ENCODE measurements around the gene KLK5. TPM values are rescaled to one million over a fixed set of nuclear protein-coding genes. Genes with fewer than 3 reads are reported as not detected.

KLK5 gene
- polyA plus RNA-seq, 2 of the 4 experiments (the other 2 are of a cell fraction): not detected

GRCh38 chr19:50924586-50924985 lies 28.3 kb downstream of the KLK5 start:
- no peaks in the 10 kb centered on the region for H3K9me3 ChIP-seq
- WGBS (ENCODE audit: missing lambda C conversion rate): 42% methylated on average over 6 of the region's 6 CpGs
- ChIA-PET POLR2A (no interaction called here), CTCF (interaction anchor here (0.5 to 13.0 kb wide), 11 partner anchors 19 to 556 kb away, joined by 3 to 121 read pairs (median 19); partner anchors contain the start of genes ACP4 and CLEC11A)
- ATAC-seq (no peak), FAIRE-seq (no peak), DNase-seq (ENCODE audit: low read depth in 1 of 2, low spot score in 1 of 2) (no peak)
- no peak for TF ChIP-seq EHF (CRISPR knock-in tag; IDR thresholded peaks at IDR 0.05)
- TF ChIP-seq, protein P1, sequence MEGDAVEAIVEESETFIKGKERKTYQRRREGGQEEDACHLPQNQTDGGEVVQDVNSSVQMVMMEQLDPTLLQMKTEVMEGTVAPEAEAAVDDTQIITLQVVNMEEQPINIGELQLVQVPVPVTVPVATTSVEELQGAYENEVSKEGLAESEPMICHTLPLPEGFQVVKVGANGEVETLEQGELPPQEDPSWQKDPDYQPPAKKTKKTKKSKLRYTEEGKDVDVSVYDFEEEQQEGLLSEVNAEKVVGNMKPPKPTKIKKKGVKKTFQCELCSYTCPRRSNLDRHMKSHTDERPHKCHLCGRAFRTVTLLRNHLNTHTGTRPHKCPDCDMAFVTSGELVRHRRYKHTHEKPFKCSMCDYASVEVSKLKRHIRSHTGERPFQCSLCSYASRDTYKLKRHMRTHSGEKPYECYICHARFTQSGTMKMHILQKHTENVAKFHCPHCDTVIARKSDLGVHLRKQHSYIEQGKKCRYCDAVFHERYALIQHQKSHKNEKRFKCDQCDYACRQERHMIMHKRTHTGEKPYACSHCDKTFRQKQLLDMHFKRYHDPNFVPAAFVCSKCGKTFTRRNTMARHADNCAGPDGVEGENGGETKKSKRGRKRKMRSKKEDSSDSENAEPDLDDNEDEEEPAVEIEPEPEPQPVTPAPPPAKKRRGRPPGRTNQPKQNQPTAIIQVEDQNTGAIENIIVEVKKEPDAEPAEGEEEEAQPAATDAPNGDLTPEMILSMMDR (IDR thresholded peaks at IDR 0.05): no peak
- TF ChIP-seq JUNB (IDR thresholded peaks at IDR 0.05): no peak
- no peak for TF ChIP-seq POLR2AphosphoS2 (conservative IDR thresholded peaks at IDR 0.05; ENCODE audit: low read length)
- TF ChIP-seq CEBPB (IDR thresholded peaks at IDR 0.05): no peak
- no peak for TF ChIP-seq SREBF2 (IDR thresholded peaks at IDR 0.05)
- no peak for TF ChIP-seq GATA3 (IDR thresholded peaks at IDR 0.05; ENCODE audit: borderline replicate concordance)
- TF ChIP-seq EP300 (IDR thresholded peaks at IDR 0.05): no peak
- TF ChIP-seq BHLHE40 (IDR thresholded peaks at IDR 0.05; ENCODE audit: low read depth, low read length): no peak
- TF ChIP-seq FOXS1 (CRISPR knock-in tag; IDR thresholded peaks at IDR 0.05): no peak
- TF ChIP-seq FOSB (CRISPR knock-in tag; IDR thresholded peaks at IDR 0.05): no peak
- TF ChIP-seq RFX5 (IDR thresholded peaks at IDR 0.05): no peak
- no peak for TF ChIP-seq ATOH8 (CRISPR knock-in tag; IDR thresholded peaks at IDR 0.05; ENCODE audit: low read depth)
- TF ChIP-seq ZC3H11A (IDR thresholded peaks at IDR 0.05): no peak
- TF ChIP-seq TP53 (CRISPR knock-in tag; IDR thresholded peaks at IDR 0.05): no peak
- TF ChIP-seq, protein P2, sequence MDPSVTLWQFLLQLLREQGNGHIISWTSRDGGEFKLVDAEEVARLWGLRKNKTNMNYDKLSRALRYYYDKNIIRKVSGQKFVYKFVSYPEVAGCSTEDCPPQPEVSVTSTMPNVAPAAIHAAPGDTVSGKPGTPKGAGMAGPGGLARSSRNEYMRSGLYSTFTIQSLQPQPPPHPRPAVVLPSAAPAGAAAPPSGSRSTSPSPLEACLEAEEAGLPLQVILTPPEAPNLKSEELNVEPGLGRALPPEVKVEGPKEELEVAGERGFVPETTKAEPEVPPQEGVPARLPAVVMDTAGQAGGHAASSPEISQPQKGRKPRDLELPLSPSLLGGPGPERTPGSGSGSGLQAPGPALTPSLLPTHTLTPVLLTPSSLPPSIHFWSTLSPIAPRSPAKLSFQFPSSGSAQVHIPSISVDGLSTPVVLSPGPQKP (IDR thresholded peaks at IDR 0.05; ENCODE audit: low read depth, low read length): no peak
- no peak overlapping the region for H3K27ac ChIP-seq
- H3K4me1 ChIP-seq: peaks cover 14% of the 10 kb centered on the region; the same call in 1 of the 3 replicates
- H3K4me3 ChIP-seq: no peak overlapping the region
- H3K4me2 ChIP-seq: no peak overlapping the region

DNA sequence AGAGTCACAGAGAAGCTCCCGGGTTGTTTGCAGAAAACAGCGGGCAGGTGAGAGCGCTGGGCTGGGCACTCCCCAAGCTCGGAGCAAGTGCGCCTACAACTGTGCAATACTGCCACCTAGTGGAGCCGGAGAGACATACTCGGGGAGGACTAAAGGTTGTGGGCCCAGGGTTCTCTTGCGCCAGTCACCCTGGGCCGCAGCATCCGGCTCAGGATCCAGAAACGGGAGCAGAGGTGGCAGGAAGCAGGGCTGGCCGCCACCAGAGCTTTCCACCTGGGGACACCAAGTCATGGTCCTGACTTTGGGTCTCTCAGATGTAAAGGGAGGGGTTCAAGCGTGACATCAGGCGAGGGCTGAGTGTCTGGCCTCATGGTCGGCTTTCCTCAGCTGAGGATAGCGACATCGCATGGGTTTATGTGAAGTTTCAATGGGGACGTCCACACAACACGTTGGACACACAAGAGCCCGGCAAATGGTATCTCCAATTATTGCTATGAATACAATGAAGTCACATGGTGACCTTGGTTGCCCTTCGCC lies 30.5 kb downstream of the KLK5 start:
- ChIA-PET POLR2A (interaction anchor here (1.2 to 1.6 kb wide), 5 partner anchors 118 to 198 kb away, joined by 3 to 14 read pairs (median 10); no protein-coding TSS in a partner anchor), CTCF (interaction anchor here (0.6 to 13.0 kb wide), 87 partner anchors 9 to 562 kb away, joined by 3 to 121 read pairs (median 6); partner anchors contain the start of genes ACP4, CLEC11A, KLK10 and KLK15)
- Histone ChIP-seq H3K27ac (no peak overlapping the region), H3K4me1 (peaks cover 14% of the 10 kb centered on the region; the same call in 1 of the 3 replicates), H3K9me3 (no peaks in the 10 kb centered on the region), H3K4me2 (peak overlapping the region; percentile 22; the same call in 2 of the 3 replicates), H3K4me3 (no peak overlapping the region)
- WGBS (ENCODE audit: missing lambda C conversion rate): 29% methylated on average over 21 of the region's 21 CpGs
- FAIRE-seq: peak; percentile 87
- peak; percentile 97 to 100 for ATAC-seq
- peak; percentile 89 to 91 for DNase-seq (ENCODE audit: low read depth in 1 of 2, low spot score in 1 of 2)
- TF ChIP-seq RAD21 (conservative IDR thresholded peaks at IDR 0.05 in 1 of 2, IDR thresholded peaks at IDR 0.05 in 1 of 2) (peak; percentile 95 to 97), HOXB13 (CRISPR knock-in tag; IDR thresholded peaks at IDR 0.05; ENCODE audit: low read depth) (no peak), RNF2 (IDR thresholded peaks at IDR 0.05; ENCODE audit: borderline replicate concordance, low read depth) (no peak), SMC3 (IDR thresholded peaks at IDR 0.05) (peak; percentile 81), MAFK (IDR thresholded peaks at IDR 0.05; ENCODE audit: partially characterized antibody) (no peak), ATOH8 (CRISPR knock-in tag; IDR thresholded peaks at IDR 0.05; ENCODE audit: low read depth) (no peak)
- TF ChIP-seq, protein P1 (IDR thresholded peaks at IDR 0.05): peak; percentile 96
